Measurements from ENCODE around the gene INKA1.

GRCh38 chr3:49841806-49842205, 38.7 kb downstream of the INKA1 start:
- TF ChIP-seq POLR2A (IDR thresholded peaks at IDR 0.05) (no peak), CTCF (IDR thresholded peaks at IDR 0.05) (no peak)

Measured in lower leg skin (tissue), 3 donors.